Measurements from ENCODE around the gene DEFB125.
"Not testable (repeated sequence)": the region's sequence is repeated elsewhere in the genome, so short reads cannot be mapped to it uniquely, and the experiment has no call there.

GRCh38 chr20:97691-98090 is 10.2 kb downstream of the DEFB125 start:
- not testable (repeated sequence) for TF ChIP-seq CTCF (conservative IDR thresholded peaks at IDR 0.05); EZH2 (IDR thresholded peaks at IDR 0.05; ENCODE audit: low read depth)
